GM04504 (cell line): ENCODE results near the gene DDX3X.
"Not testable (repeated sequence)": the region's sequence is repeated elsewhere in the genome, so short reads cannot be mapped to it uniquely, and the experiment has no call there.

ENCODE experiments used
- DNase-seq: peaks from one replicate; pipeline ENCODE4 v3.0.0-alpha.2; 2012; ENCODE audit warnings: low read depth

Gene DDX3X

GRCh38 chrX:41329101-41329500 is 4.9 kb upstream of the DDX3X start:
- no peak for DNase-seq

DNA sequence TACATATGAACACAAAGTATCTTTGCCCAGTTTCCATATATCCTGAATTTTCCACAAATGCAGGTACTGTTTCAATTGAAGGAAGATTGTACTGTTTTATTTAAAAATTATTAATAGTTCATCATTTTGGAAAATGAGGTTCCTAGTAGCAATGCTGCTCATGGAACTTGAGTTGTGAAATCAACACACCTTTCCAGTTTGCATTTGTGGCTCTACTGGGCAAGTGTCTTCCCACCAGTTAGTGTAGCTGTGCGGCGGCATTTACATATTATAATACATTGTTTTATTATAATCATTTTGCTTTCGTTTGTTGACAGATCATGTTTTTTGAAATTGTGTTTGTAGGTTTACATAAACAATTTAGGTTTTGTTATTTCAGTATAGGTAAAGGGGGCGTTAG is 2.0 kb upstream of the DDX3X start:
- no peak for DNase-seq

DNA sequence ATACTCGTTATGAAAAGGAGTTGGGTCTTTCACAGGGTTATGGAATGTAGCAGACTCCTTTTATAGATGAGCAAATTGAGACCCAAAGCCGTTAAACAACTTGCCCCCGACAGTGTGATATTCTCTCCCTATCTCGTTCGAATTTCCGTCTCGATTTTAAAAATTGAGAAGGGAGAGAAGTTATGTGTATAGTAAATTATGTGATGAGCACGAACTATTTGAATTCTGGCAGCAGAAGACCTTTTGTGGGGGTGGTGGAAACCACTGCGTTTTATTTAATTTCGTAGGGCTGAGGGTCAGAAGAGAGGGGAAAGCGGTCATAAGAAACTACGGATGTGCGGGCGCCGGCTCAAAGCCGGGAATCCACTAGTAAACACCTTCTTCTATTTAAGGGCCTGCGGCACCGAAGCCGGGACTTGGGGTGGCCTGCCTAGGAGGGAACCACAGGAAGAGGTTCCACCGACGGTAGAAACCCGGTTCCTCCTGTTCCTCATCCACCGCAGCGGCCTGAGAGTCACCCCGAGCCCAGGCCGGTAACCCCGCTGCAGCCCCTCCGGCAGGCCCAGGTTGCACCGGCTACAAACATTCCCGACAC is 1.5 kb upstream of the DDX3X start:
- DNase-seq, result no peak

DNA sequence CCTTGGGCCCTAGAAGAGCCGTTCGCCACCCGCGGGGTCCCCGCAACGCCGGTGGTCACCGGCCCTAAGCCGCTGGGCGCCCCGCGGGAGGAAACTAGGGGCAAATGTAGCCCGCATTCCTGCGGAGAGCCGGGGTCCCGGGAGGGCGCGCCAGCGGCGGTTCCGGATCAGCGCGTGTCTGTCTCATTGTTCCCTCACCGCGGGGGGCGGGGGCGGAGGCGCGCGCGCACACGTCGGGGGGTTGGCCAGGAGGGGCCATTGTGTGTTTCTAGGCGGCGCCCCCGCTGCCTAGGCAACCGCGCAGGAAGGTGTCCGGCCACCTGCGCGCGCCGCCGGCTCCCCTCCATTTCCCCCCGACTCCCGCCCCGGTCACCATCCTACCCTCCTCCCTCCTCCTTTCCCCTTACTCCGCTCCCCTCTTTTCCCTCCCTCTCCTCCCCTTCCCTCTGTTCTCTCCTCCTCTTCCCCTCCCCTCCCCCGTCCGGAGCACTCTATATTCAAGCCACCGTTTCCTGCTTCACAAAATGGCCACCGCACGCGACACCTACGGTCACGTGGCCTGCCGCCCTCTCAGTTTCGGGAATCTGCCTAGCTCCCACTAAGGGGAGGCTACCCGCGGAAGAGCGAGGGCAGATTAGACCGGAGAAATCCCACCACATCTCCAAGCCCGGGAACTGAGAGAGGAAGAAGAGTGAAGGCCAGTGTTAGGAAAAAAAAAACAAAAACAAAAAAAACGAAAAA is 789 bp upstream of the DDX3X start:
- peak; percentile 62 for DNase-seq

DNA sequence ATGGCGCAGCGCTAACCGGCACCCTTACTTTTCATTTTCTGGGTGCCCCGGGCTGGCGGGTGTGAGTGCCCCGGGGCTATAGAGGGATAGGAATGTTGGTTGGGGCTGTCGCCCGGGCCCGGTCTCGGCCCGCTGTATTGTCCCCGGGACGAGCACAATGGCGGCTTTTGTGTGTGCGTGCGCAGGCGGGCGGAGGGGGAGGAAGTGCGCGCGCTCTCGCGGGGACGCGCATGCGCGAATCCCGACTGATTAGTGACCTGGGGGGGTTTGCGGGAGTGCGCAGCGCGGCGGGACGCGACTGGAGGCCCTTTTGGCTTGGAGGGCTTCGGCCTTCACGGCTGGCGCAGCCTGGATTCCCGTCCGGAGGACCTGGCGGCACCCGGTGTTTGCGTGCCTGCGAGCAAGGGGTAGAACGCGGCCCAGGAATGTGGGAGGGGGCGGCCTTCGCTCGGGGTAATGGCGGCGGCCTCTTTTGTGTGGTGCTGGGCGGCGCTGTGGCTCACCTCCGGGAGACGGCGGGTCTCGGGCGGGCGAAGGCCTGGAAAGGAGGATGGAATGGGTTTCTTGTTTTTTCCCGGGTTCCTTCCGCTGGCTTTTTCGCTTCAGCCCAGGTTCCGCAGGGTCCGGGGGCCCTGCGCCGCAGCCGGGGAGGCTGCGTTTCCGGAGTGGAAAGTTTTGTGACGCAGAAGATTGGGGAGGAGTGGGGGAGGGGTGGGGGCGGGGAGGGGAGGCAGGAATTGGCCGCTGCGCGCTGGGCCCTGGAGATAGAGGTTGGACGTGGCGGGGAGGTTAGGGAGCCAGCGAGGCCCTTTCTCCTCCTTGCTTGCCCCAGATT is 618 bp downstream of the DDX3X start:
- peak; percentile 67 for DNase-seq

GRCh38 chrX:41335198-41335957 is 1.4 kb downstream of the DDX3X start:
- DNase-seq, result no peak

GRCh38 chrX:41335958-41336331 is 2.0 kb downstream of the DDX3X start:
- DNase-seq, result peak; percentile 49

DNA sequence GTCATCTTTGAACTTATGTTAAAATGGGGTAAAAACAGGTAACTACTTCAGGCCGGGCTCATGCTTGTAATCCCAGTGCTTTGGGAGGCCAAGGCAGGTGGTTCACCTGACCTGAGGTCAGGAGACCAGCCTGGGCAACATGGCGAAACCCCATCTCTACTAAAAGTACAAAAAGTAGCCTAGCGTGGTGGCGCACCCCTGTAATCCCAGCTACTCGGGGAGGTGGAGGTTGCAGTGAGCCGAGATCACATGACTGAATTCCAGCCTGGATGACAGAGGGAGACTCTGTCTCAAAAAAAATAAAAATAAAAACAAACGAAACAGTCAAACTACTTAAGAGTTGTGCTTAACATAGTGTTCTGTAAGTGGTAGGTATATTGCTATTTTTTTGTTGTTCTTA is 2.5 kb downstream of the DDX3X start:
- DNase-seq, result no peak

GRCh38 chrX:41337140-41337539 is 3.2 kb downstream of the DDX3X start:
- no peak for DNase-seq

DNA sequence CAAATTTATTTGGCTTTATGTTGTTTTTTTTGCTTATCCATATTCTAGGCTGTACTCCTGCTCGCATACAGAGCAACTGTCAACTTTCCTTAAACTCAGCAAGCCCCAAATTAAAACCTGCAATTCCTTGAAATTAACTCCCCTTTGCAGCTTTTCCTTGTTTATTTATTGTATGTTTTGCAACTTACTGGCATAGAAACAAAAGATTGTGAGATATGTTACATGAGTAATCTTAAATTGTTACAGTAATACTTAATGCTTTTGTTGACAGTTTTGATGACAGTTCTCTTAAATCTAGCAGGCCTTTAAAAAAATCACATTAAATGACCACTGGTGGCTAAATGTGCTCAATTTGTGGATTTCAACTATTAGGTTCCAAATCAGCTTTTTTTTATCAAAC is 4.5 kb downstream of the DDX3X start:
- no peak for DNase-seq

DNA sequence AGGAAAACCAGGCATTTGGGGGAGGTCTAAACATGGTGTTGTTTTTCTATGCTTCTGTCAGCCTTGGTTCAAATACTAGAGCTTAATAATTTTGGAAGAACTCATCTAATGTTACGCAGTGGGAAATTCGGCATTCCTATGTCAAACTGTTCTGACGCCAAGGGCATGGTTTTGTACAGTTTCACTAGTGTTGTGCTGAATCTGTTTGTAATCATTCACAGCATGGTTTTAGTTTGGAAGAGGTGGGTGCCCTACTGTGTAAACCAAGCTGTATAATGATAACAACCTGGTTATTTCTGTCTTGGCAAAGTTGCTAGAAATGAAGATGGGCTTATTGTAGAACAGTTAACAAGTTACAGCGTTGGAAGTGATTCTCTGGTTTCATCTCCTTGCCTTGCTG is 5.2 kb downstream of the DDX3X start:
- DNase-seq, result no peak

- no peak for DNase-seq
These were observed 10.1 kb downstream of the DDX3X start for GRCh38 chrX:41344053-41344452.

- no peak for DNase-seq
These were observed 13.2 kb downstream of the DDX3X start for GRCh38 chrX:41347186-41347585.

DNA sequence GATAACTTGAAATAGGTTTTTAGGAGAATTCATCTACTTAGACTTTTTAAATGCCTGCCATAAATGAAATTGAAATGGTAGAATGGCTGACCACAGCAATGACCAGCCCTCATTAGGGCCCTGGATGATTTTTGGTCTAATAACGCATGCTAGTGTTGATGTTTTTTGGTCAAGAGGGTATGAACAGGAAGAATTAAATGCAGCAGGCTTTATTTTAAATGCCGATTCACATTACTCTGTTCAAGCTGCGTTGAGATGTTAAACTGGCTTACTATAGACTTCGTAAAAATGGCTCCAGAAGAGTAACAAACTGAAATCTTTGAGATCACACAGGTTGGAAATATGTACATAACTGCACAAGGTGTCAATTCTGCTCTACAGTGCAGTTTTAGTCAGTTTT is 14.6 kb downstream of the DDX3X start:
- DNase-seq, result no peak

- no peak for DNase-seq
These were observed 16.4 kb downstream of the DDX3X start for GRCh38 chrX:41350150-41350975.

- no peak for DNase-seq
These were observed 17.1 kb downstream of the DDX3X start for GRCh38 chrX:41350976-41351569.

- DNase-seq, result no peak
These were observed 18.0 kb downstream of the DDX3X start for GRCh38 chrX:41351923-41352322.

GRCh38 chrX:41352329-41352838 is 18.4 kb downstream of the DDX3X start:
- no peak for DNase-seq

DNA sequence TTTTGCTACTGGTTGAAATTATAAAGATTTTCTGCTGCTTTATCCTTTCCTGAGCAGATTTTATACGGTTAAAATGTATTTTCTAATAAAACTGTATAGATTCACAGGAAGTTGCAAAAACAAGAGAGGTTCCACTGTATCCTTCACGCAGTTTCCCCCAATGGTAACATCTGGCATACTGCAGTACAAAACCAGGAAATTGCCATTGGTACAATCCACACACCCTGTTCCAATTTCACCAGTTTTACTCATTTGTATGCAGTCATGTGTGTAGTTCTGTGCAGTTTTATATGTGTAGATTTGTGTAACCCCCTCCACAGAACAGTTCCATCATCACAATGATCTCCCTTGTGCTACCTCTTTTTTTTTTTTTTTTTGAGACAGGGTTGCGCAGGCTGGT is 20.0 kb downstream of the DDX3X start:
- DNase-seq, result no peak

GRCh38 chrX:41369152-41369551 is 35.2 kb downstream of the DDX3X start:
- DNase-seq, result no peak

- not testable (repeated sequence) for DNase-seq
These were observed 37.6 kb downstream of the DDX3X start for GRCh38 chrX:41371575-41371974.
